Uterus (tissue), 2 donors: ENCODE results near the gene NOXA1.

ENCODE experiments used
- CTCF ChIP-seq, 4 experiments: fragments of 200-600 bp in 2 of 4; fragments of 450-650 bp in 2 of 4; sonication (generic) in 2 of 4; IDR thresholded peaks; one replicate each; pipeline ENCODE4 v1.5.1; 2016 to 2019; ENCODE audit warnings: antibody characterized with exemption in 4 of 4, mild to moderate bottlenecking in 2 of 4, moderate library complexity in 1 of 4
- POLR2A ChIP-seq, 2 donors: fragments of 450-650 bp; IDR thresholded peaks; one replicate each; pipeline ENCODE4 v1.6.1; 2016; ENCODE audit warnings: antibody characterized with exemption in 2 of 2, mild to moderate bottlenecking in 1 of 2, moderate library complexity in 1 of 2

GRCh38 chr9:137454145-137454596 lies 31.0 kb downstream of the NOXA1 start:
- TF ChIP-seq POLR2A (IDR thresholded peaks at IDR 0.05) (no peak), CTCF (IDR thresholded peaks at IDR 0.05) (no peak)
